Bladder microvascular endothelial cell (primary cell): ENCODE data around the gene TNFRSF18. TPM values are rescaled to one million over a fixed set of nuclear protein-coding genes. Genes with fewer than 3 reads are reported as not detected.

Source experiments
- total RNA-seq: library from RNA; depleted of rRNA; stranded (reverse); fragments of >200 nt; gene quantifications from 2 replicates; pipeline ENCODE4 v1.2.3, GENCODE V29; 2014

The TNFRSF18 gene, protein sequence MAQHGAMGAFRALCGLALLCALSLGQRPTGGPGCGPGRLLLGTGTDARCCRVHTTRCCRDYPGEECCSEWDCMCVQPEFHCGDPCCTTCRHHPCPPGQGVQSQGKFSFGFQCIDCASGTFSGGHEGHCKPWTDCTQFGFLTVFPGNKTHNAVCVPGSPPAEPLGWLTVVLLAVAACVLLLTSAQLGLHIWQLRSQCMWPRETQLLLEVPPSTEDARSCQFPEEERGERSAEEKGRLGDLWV
- 1.0 TPM in 1 of 2 replicates, not detected in the other for total RNA-seq

GRCh38 chr1:1206376-1206965 is at the start of gene TNFRSF18:
TNFRSF18 (minus strand) TSS chr1:1206592; CDS start chr1:1206571, 21 bp downstream.

GRCh38 chr1:1246577-1247340 is 40.4 kb upstream of the TNFRSF18 start, which contains the start of gene C1QTNF12:
C1QTNF12 (minus strand) TSS chr1:1246722; CDS start chr1:1246690, 32 bp downstream.

GRCh38 chr1:1232208-1232795 is 25.9 kb upstream of the TNFRSF18 start, which contains the start of gene B3GALT6:
B3GALT6 (plus strand) TSS chr1:1232237; CDS start chr1:1232279, 42 bp downstream.

DNA sequence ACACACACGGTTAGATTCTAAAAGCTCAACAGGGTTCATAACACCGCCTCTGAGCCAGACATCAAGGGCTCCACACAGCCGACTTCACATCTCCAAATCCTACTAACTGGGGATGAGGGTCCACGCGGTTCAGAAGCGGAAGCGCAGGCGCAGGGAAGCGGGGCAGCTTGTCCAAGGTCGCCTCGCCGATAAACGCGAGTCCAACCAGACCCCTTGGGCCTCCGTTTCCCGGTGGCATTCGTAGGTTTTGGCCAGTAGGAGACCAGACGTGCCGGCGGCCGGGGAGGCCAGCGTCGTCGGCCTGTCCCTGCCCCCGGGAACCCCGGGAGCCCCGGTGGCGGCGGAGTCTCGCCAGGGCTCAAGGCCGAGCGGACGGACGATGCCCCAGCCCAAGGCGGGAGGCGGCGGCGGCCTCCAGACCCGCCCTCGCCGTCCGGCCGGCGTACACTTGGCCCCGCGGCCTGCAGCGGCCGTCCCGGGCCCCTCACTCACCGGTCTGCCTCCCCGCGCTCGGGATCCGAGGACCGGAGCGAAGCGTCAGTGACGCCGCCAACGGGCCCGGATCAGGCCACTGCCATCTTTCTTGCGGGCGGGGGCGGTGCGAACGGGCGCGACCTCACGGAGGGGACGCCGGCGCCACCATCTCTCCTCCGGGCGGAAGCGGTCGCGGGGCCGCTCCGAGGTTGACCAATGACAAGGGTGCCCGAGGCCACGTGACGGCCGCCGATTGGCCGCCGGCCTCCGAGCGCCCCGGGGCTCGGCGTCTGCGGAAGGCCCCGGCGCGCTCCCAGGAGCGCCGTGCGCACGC is 25.2 kb upstream of the TNFRSF18 start, which contains the start of gene SDF4:
TSS of gene SDF4 (minus strand) at position 602 of the 808 bp plus-strand sequence. CDS start 3,229 bp downstream, outside the sequence.

GRCh38 chr1:1213345-1214265 is 7.2 kb upstream of the TNFRSF18 start, which contains the start of gene TNFRSF4:
TNFRSF4 (minus strand) TSS chr1:1214153; CDS start chr1:1214127, 26 bp downstream.

GRCh38 chr1:1173793-1174415 is 32.5 kb downstream of the TNFRSF18 start, which contains the start of gene TTLL10:
TTLL10 (plus strand) TSS chr1:1173880; CDS start chr1:1179216, 5,336 bp downstream.

Other genes starting within 250 kb of the TNFRSF18 start
- gene NOC2L, start 247.3 kb downstream of the TNFRSF18 start, total RNA-seq = 65.4 and 87.5 TPM in 2 replicates
- gene KLHL17, start 246.0 kb downstream of the TNFRSF18 start, total RNA-seq = 3.7 and 8.5 TPM in 2 replicates
- 0.16 and 0.31 TPM in 2 replicates for gene PLEKHN1, start 240.1 kb downstream of the TNFRSF18 start, total RNA-seq
- gene PERM1, start 224.5 kb downstream of the TNFRSF18 start, total RNA-seq = not detected in 2 replicates
- gene HES4, start 206.5 kb downstream of the TNFRSF18 start, total RNA-seq = 19.6 and 32.3 TPM in 2 replicates
- 87.4 and 256 TPM in 2 replicates for gene ISG15, start 193.1 kb downstream of the TNFRSF18 start, total RNA-seq
- gene AGRN, start 186.5 kb downstream of the TNFRSF18 start, total RNA-seq = 97.1 and 238 TPM in 2 replicates
- gene RNF223, start 132.3 kb downstream of the TNFRSF18 start, total RNA-seq = not detected in 2 replicates
- gene C1orf159, start 90.5 kb downstream of the TNFRSF18 start, total RNA-seq = 6.2 and 9.3 TPM in 2 replicates
- gene TTLL10, start 32.7 kb downstream of the TNFRSF18 start, total RNA-seq = not detected in 2 replicates
- 2.1 and 7.7 TPM in 2 replicates for gene TNFRSF4, start 7.6 kb upstream of the TNFRSF18 start, total RNA-seq
- 89.2 and 155 TPM in 2 replicates for gene SDF4, start 25.4 kb upstream of the TNFRSF18 start, total RNA-seq
- 16.5 and 25.5 TPM in 2 replicates for gene B3GALT6, start 25.6 kb upstream of the TNFRSF18 start, total RNA-seq
- 0.32 and 0.57 TPM in 2 replicates for gene C1QTNF12, start 40.1 kb upstream of the TNFRSF18 start, total RNA-seq
- 35.9 and 53.0 TPM in 2 replicates for gene UBE2J2, start 67.3 kb upstream of the TNFRSF18 start, total RNA-seq
- under 0.01 and 0.63 TPM in 2 replicates for gene SCNN1D, start 73.8 kb upstream of the TNFRSF18 start, total RNA-seq
- gene ACAP3, start 101.3 kb upstream of the TNFRSF18 start, total RNA-seq = 15.5 and 45.4 TPM in 2 replicates
- 9.1 and 10.5 TPM in 2 replicates for gene PUSL1, start 102.0 kb upstream of the TNFRSF18 start, total RNA-seq
- 54.6 and 91.5 TPM in 2 replicates for gene INTS11, start 118.1 kb upstream of the TNFRSF18 start, total RNA-seq
- 15.1 and 16.4 TPM in 2 replicates for gene CPTP, start 118.2 kb upstream of the TNFRSF18 start, total RNA-seq
- 0.31 and 0.32 TPM in 2 replicates for gene TAS1R3, start 124.7 kb upstream of the TNFRSF18 start, total RNA-seq
- gene DVL1, start 142.8 kb upstream of the TNFRSF18 start, total RNA-seq = 36.1 and 52.0 TPM in 2 replicates
- gene MXRA8, start 152.0 kb upstream of the TNFRSF18 start, total RNA-seq = 0.38 and 0.97 TPM in 2 replicates
- 70.4 and 101 TPM in 2 replicates for gene AURKAIP1, start 168.6 kb upstream of the TNFRSF18 start, total RNA-seq
- gene CCNL2, start 192.7 kb upstream of the TNFRSF18 start, total RNA-seq = 54.7 and 196 TPM in 2 replicates
- 62.6 and 82.6 TPM in 2 replicates for gene MRPL20, start 200.7 kb upstream of the TNFRSF18 start, total RNA-seq
- 0.25 and 0.32 TPM in 2 replicates for gene ANKRD65, start 214.7 kb upstream of the TNFRSF18 start, total RNA-seq
- 19.4 and 34.7 TPM in 2 replicates for gene VWA1, start 229.1 kb upstream of the TNFRSF18 start, total RNA-seq
- 1.4 TPM in 1 of 2 replicates, not detected in the other for gene ATAD3C, start 243.1 kb upstream of the TNFRSF18 start, total RNA-seq